GM18909 (cell line): Measurements from ENCODE around the gene RALGDS.

Source experiments
- ATAC-seq: cut with Tn5 transposase; IDR thresholded peaks from one replicate; pipeline ENCODE4 v1.9.1; 2021; ENCODE audit warnings: mild to moderate bottlenecking; ENCODE audit not compliant: unreplicated experiment, poor library complexity

The RALGDS gene

DNA sequence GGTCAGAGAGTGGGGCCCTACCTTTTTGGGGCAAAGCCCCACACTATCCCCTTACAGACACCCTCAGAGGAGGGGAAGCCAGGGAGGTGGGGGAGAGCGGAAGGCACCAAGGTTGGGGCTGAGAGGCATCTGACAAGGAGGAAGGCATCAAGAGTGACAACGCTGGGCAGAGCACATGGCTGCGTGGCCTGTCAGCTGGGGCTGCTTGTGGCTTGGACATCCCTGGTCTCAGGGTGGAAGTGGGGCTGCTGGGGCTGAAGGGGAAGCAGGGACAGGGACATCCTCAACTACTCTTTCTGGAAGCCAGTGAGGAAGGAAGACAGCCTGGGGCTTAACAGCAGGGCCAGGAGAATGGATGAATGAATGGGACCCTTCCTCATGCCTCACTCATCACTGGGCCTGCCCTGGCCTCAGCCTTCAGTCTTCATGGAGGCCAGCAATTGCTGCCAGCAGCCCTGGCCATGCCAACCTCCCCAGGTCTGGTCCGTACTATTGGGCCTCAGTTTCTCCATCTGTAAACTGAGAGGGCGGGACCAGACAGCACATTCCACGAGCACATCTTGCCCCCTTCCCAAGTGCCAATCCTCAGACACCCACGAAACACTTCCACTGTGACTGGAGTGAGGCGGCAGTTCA is 993 bp upstream of the RALGDS start:
- ATAC-seq, result peak; percentile 3

DNA sequence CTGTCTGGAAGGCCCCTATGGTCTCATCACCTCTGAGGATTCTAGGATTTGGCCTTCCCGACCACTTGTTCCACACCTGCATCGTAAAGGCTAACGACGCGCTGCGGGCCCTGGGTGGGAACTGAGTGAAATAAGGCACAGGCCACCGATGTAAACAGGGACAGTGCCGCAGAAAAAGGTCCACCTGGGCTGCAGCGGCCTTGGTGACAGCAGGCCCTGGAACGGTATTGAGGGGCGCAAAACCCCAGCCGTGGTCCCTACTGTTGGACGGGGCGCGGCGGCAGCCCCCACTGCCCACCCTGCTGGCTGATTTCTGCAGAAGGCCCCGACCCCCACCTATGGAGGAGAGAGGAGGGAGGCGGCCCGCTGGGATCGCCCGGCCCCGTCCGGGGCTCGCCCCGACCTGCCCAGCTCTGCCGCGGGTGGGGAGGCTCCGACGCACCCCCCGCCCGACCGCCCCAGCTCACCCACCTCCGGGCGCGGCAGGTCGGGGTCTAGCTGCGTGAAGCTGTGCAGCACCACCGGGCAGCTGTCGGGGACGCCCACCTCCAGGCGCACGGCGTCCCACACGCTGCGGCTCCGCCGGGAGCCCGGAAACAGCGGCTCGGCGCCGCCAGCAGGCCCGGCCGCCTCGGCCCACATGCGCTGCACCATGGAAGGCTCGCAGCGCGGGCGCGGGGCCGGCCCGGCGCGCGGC is 391 bp downstream of the RALGDS start:
- no peak for ATAC-seq

DNA sequence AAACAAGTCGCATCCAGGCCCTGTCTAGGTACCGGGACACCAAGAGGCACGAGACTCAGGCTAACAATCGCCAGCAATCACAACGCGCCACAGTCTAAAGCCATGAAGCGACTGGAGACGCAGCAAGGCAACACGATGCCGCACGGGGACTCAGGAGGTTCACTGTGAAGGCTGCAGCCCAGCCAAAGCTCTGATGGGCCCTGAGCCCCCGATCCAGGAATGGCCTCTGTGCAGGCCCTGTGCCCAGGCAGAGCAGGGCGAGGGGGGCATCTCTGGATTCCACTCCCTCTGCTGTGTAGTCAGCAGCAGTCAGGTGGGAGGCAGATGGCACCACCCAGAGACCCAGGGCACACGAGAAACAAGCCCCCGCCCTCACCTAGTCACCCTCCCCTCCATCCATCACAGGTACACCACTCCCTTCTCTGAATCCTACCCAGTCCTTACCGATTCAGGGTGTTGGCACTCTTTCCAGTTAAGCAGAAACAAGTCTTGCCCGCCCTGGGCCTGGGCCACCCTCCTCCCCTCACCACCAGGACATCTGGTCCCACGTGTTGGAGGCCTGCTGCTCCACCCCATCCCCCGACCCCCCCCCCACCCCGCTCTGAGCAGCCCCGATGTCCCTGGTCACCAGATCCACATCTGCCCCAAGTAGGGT is 1.1 kb downstream of the RALGDS start:
- no peak for ATAC-seq

DNA sequence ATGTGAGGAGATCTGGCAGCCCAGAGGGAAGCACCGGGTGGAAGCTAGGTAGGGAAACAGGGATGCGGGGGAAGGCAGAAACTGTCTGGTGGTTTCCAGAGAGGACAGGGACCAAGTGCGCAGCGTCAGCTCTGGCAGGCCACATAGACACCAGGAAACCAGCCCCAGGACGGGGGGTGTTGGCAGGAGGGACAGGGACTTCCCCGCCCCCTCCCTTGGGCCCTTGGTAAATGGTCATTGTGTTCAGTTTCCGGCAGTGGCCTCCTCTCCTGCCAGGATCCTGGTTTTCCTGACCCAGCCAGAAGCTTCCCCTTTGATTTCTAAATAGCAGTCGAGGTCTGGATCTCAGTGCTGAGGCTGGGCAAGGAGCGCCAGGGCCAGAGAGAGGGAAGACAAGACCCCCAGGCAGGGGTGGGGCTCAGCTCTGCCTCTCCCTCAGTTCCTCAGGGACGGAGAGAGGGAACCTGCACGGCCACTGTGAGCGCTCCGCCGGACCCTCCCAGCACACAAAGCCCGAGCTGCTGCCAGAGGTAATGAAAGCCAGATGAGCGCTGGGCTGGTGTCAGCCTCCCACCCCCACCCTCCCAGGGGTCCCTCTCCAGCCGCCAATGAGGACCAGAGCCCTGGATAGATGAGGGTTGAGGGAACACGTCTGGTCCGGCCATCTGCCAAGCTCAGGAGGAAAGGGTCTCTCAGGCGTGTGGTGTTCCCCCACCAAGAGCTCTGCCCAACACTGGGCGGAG is 1.8 kb downstream of the RALGDS start:
- no peak for ATAC-seq

DNA sequence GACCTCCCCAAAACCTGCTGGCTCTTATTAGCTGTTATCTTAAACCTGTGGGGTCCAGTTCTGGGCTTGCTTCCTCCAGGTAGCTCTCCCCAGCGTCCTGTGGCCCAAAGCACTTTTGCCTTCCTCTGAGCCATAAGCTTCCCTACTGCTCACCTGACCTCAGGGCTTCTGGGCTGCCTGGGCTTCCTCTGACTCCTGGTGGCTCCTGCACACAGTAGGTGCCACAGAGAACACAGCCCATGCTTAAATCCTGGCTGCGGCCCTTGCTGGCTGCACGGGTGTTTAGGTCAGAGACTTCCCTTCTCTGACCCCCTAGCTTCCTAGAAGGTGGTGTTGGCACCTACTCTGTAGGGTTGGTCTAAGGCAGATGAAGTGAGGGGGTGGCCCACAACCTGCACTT is 2.5 kb downstream of the RALGDS start:
- ATAC-seq, result no peak

DNA sequence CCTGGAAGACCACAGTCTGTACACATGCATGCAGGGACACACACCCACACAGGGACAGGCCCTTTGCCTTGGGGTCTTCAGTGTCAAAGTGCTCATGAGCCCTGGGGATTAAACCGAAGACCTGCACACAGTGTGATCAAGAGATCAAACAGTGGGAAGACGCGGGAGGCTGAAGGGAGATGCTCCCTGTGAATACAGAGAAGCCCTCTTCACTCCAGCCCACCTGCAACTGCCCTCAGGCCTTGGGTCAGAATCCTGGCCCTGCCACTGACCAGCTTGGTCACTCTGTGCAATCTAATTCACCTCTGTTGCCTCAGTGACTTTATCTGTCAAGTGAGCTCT is 2.9 kb downstream of the RALGDS start:
- ATAC-seq, result no peak

DNA sequence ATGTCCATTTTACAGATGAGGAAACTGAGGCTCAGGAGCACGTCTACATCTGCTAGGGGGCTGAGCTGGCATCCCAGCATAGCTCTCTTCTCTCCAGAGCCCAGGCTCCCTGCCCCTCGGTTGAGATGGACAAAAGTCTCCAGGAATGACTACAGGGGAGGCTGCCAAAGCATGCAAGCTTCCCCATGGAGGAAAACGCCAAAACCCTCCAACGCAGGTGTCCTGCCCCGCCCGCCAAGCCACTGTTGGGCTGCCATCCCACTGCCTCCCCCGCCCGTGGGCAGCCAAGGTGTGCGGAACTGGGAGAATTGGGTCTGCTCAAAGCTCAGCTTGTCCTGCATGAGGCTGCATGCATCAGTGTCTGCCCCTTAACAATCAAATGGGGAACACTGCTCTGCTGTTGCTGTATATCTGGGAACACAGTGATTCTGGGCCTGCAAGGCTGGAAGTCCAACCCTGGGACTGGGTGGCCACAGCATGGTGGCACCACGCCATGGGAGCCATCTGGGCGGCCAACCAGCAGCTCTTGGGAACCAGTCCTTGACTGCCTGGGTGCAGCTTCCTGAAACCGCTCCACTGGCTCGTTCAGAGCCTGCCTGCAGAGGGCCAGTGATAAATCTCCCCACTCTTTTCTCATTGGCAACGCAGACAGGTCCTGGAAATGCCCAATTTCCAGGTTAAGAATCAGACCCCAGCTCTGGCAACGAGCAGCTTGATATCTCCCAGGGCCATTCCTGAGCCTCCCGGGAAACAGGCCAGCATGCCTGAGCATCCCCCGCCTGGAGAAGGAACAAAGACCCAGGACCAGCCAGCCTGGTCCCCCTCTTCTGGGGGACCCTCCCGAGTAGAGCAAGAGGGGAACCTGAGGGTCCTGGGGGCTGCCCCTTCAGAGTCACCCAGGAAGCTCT is 3.5 kb downstream of the RALGDS start:
- ATAC-seq, result no peak

DNA sequence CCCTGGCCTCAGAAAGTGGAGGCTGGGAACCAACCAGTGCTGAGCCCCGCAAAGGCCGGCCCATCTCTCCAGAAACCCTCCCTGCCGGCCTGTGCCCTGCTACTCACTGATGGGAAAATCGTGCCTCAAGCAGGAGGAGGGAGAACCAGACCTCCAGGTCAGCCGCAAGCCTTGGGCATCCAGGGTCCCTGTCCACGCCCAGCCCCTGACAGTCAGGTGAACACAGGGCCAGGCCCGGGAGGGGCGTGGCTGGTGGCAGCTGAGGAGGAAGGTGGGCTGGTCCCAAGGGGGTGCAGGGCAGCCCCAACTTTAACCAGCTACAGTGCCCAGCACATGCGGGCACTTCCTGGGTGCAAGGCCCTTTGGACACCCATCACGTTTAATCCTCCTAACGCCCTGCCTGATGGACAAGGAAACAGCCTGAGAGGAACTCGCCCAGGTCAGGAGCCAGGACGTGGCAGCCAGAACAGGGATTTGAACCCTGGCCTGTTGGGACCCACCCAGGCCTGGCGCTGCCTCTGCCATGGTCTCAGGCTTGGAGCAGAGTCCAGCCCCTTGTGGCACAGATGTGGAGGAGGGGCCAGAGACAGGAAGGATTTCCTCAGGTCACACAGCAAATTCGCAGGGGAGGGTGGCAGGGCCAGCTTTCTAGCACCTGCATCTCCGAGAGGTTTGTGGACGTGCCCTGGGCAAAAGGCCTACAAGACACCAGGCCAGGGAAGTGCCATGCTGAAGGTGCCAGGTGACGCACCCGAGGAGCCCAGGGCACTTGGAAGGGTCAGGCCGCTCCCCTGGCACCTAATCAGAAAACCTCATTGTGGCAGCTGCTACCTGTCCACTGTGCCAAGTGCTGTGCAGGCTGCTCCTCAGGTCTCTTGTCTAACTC is 4.5 kb downstream of the RALGDS start:
- no peak for ATAC-seq

DNA sequence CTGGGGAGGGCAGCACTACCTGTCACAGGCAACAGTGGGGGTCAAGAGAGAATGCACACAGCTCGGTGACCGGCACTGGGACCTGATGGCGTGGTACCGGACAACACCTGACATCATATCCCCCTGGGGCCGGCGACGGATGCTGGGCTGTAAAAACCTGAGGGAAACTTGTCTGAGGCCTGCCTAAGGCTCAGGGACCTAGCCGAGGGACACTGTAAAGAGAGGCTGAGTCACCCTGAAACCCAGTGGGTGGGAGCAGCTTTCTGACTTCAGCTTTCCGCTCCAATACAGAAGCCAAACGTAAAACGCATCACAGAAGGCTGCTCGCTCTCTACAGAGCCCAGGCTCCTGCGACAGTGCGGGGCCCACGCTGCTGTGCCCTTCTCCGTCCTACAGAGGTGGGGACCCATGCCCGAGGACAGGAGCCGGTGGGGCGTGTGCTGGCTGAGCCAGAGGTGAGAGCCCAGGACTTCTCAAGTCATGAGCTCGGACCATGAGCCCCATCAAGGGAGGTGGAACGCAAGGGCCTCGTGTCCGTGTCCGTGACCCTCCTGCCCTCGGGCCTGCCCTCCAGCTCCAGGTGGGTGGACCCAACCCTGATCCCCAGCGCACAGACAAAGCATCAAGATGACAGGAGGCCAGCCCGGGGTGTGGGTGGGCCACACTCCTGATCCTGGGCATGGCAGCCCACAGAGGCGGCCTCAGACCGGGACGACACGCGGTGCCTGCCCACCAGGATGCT is 5.3 kb downstream of the RALGDS start:
- ATAC-seq, result peak; percentile 64

DNA sequence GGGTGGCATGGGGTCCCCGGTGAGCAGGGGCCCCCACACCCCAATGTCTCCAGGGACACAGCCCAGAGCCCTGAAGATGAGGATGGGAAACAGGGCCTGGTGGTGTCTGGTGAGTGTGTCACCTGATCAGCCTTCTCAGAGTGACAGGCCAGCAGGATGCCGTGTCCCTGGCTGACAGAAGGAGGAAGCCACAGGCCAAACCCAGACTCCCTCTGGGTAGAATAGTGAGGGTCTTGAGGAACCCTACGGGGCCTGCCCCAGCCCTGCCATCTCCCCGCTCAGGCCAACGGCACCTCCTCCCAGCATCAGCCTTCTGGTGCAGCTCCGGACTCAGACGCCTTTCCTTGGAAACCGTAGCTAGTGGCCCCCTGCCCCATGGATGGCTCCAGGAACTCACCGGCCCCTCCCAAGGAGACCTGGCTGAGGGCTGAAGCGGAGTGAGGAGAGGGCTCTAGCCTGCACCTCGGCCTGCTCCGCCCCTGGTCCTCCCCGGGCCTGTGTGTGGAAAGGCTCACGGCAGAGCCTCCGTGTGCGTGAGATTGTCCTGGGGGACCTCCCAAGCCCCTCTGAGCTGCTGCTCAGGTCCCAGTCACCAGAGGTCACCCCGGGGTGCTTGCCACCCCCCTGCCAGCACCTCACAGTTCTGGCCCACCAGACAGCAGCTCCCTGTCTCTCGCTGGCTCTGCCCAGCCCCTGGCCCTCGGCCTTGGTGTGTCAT is 6.0 kb downstream of the RALGDS start:
- ATAC-seq, result no peak

DNA sequence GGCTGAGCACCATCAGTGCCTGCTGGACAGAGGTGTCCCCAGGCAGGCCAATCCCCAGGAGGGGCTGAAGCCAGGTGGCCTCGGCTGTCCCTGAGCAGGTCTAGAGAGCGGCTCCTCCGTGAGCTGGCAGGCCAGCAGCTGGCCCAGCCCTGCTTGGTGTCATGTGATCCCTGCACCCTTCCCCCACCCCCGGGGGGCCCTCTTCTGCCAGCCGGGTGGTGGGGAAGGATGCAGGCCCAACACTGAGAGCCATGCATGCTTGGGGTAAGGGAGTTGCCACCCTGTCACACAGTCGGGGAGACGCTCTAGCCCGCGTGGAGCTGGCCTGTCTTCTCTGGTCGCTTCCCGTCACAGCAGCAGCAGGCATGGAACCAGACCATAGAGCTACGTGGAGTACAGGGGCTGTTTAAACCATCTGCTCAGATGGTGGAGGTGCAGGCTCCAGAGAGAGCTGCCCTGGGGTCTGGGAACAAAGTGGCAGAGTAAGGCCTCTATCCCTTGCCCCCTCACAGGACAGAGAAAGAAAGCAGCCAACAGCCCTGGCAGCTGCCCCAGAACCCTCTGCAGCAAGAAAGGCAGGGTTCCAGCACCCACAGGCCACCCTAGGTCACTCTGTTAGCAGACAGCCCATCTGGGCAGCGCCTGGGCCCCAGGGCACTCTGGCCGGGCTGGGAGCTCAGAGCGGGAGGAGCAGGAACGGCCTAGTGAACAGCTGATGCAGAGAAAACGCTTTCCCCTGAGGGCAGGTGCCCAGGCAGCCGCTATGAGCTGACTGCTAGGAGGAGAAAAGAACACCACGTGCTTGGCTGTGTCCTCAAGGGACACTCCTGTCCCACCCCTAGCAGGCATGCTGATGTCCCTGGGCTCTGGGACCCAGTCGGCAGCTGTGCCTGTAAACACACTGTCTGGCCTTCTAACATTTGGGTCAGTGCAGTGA is 6.8 kb downstream of the RALGDS start:
- no peak for ATAC-seq

DNA sequence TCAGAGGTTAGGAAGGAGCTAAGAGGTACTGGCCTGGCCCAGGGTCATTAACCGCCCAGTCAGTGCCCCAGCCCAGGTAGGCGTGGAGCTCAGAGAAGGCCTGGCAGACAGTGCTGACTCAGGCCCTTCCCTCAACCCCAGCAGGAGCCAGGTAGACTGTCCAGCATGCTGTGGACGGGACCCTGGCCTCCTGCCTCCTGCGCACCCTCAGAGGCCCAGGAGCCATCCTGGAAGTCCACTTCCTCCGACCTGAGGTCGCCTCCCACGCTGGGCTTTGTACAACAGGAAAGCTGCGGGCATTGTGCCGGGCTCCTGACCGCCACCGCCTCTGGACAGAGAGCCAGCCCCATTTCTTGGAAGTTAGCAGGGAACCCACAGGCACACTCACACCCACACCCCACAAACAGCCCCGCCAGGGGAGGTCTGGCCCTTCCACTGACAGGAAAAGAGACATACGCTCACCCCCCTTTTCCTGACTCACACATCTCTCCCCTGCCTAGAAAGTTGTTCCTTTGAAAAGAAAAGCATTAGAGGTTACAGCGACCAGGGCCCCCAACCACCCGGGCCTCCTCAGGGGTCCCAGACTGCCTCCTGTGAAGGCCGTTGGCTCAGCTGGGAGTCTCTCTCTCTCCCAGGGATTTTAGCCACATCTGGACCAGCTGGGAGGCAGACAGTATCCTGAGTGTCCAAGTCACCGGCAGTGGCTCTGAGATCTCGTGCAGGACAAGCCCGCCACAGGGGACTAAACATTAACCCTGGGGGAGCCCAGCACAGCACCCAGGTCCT is 7.7 kb downstream of the RALGDS start:
- ATAC-seq, result no peak

DNA sequence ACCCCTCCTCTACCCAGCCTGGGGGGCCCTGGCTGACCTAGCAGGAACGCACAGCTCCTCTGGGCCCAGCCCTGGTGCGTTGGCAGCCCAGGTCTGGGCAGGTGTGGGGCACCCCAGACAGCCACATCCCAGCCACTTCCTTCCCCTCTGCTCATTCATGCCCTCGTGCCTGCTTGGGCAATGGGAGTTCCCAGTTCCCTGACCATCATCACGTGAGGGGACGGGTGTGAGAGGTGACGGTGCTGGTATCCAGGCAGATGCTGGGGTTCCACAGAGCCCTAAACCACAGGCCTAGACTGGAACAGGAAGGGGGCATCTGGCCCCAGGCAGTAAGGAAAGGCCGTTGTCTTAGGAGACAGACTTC is 8.4 kb downstream of the RALGDS start:
- no peak for ATAC-seq

DNA sequence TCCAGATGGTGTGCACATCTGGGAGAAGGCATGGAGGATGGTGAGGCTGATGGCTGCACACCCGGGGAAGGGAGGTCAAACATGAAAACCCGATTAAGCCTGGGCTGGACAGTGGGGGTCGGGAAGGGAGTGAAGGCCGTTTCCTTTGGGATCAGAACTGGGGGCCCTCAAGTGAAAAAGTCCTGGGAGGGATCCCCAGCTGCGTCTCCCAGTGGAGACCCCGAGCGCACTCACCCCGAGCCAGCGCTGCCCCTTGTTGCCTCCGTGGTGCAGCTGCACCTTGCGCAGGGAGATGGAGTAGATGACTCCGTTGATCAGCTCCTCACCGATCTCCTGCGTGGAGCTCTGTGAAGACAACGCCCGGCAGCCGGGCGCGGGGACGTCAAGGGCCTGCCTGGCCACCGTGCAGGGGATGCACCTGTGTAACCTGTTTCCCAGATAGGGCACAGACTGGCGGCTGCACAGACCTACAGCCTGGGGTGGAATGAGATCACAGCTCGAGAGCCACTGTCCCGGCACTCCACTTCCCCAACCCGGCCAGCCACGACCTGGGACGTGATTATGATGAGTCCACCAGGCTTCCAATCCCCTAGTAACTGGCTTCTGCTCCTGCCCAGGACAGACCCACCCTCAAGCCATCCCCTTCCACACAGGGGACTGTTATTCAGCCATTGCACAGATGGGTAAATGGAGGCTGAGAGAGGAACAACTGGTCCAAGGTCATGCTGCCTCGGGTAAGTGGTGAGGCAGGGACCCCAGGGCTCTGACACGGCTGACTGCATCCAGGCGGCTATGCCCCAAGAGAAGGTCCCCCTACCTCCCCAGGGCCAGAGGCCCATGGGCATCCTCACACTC is 9.0 kb downstream of the RALGDS start:
- no peak for ATAC-seq

DNA sequence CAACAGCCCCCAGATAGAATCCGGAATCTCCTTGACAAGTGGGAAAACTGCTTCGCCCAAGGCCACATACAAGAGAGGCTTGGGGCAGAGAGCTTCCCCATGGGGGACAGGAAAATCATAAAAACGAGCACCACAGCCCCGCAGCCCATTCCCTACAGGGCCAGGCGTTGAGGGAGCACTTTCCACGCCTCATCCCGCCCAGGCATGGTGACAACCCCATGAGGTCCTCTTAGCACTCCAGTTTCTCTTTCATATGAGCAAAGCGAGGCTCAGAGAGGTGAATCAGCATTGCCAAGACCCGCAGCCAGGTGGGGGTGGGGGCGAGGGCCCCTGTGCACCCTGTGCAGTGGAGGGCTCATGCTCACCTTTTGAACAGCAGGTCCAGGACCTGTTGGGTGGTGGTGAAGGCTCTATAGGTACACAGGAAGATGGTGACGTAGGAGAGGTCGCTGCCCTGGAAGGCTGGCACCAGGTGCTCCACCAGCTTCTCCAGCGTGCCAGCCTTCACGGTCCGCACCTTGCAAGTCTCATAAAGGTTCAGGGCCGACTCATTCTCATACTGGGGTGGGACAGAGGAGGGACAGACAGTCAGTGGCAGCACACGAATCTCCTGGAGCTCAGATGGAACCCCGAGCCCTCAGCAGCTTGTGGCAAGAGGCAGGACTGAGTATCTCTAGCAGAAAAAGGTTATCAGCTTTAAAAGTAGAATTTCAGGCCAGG is 10.9 kb downstream of the RALGDS start:
- no peak for ATAC-seq
